GM18505 (cell line): ENCODE measurements around the gene PITPNM3.

Experiments
- ATAC-seq: cut with Tn5 transposase; IDR thresholded peaks from one replicate; pipeline ENCODE4 v1.9.1; 2021; ENCODE audit not compliant: unreplicated experiment
- POLR2A ChIP-seq: IDR thresholded peaks from 4 replicates; pipeline ENCODE4 v1.6.1; 2011; ENCODE audit warnings: borderline replicate concordance; ENCODE audit not compliant: insufficient read depth, insufficient read length; ENCODE audit errors: extremely low read depth

Gene PITPNM3

DNA sequence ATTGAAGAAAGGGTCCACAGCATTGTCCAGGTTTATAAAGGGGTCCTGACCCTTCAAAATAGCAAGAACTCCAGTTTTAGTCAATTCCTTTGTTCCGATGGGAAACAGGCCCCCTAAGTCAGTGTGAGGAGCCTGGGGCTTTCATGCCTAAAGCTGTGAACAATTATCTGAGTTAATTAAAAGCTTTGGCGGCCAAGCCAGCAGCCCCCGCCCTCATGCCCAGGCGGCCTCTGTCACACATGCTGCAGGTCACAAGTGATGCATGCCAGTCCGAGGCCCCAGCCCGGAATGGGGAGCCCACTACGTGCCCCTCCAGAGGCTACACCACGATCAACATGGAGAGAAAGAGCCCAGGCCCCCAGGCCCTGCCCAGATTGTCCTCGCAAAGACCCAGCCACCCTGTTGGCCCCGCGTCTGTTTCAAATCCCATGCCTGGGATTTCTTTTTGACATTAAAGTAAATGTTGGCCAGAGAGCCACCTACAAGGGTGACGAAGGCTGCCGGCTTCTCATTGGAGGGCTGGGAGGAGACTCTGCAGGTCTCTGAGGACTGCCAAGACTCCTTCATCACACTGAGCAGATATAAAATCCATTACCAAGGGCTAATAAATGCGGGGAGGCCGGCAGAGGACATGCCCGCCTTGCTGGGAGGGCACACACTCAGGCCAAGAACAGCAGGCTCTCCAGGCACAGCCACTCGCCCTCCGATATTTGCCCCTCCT is 14.5 kb upstream of the PITPNM3 start:
- TF ChIP-seq POLR2A, result no peak
- ATAC-seq, result no peak

DNA sequence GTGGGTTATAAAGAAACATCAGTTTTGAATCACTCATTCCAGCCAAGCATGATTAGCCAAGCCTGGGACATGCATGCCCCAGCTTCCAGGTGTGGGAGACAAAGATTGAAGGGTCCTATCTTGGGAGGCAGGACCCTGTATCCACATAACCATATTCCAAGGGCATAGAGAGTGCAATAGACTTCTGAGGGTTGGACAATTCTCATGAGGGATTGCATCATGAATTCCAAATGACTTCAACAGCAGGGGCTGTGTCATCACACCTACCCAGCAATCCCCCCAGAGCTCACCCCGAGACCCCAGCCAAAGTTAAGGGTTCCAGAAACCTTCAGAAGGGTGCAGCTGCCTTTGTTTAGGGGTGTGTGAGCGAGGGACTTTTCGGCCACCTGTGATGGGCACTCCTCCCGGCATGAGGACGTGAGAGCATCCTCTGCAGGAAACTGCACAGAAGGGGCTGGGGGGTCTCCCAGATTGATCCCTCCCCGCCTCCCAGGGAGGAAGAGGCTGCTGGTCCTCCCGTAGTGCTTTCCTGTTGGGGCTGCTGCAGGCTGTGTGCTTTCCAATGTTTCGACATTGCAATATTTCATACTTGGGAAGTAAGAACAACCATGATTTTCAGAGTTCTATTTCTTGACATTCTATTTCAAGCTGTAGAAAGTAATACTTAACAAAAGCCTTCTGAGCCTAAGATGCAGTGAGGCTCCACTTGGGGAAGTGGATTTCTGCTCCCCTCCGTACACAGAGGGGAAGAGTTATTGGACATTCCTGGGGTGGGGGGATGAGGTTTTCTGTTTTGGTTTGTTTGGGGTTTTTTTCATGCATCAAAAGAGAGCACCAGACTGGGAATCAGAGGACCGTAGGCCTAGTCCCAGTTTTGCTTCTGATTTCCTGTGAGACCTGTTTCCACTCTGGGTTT is 13.3 kb upstream of the PITPNM3 start:
- TF ChIP-seq POLR2A, result no peak
- ATAC-seq, result no peak

GRCh38 chr17:6568184-6568758 is 11.9 kb upstream of the PITPNM3 start:
- TF ChIP-seq POLR2A, result no peak
- ATAC-seq, result no peak

DNA sequence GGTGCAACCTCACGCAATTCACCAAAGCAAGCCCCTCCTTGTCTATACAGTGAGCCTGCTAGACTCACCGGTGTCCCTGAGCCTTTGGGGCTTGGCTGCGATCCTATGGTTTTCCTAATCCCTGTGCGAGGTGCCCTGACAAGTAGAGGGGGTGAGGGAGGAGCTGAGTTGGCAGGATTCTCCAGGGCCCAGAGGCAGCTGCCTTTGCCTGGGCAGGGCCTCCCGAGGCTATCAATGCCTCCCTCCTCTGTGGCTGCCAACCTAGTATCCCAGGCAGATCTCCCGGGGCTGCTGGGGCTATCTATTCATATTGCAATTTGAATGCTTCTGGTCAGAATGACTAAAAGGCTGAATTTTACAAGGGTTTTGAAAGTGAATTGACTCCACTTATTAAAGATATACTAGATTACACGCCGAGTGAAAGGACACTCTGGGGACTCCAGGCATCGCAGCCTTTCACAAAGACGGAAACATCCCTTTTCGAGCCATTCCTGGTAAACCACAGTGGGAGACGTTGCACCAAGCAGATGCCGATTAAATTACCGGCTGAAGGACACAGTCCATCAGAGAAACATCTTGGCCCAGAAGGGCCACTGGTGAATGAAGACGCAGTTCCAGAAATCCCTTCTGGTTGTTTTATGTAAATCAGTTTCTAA is 11.3 kb upstream of the PITPNM3 start:
- ATAC-seq, result no peak
- no peak for TF ChIP-seq POLR2A

- TF ChIP-seq POLR2A, result no peak
- ATAC-seq, result no peak
Measured at GRCh38 chr17:6561446-6561845, 5.1 kb upstream of the PITPNM3 start.

GRCh38 chr17:6560496-6560895 is 4.1 kb upstream of the PITPNM3 start:
- no peak for ATAC-seq
- TF ChIP-seq POLR2A, result no peak

DNA sequence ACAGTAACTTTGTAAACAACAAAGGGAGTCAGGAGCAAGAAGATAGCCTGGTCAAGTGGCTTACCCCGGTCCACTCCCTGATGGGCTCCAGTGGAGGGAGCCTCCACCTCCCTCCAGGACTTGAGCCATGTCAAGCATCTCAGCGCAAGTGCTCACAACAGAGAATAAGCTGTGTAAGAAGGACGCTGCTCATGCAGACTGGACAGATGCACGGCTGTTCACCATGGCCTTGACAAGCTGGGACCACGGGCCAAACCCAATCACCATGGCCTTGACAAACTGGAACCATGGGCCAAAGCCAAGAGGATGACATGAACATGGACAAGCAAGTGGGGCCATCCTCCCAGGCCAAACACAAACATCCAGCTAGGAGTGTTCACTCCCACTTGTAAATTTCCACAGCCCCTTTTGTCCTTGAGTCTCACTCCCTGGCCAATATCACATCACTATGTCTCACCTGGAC is 3.4 kb upstream of the PITPNM3 start:
- no peak for ATAC-seq
- no peak for TF ChIP-seq POLR2A

- ATAC-seq, result no peak
- no peak for TF ChIP-seq POLR2A
Measured at GRCh38 chr17:6558932-6559752, 2.8 kb upstream of the PITPNM3 start.

GRCh38 chr17:6558276-6558675 is 1.9 kb upstream of the PITPNM3 start:
- no peak for ATAC-seq
- no peak for TF ChIP-seq POLR2A

DNA sequence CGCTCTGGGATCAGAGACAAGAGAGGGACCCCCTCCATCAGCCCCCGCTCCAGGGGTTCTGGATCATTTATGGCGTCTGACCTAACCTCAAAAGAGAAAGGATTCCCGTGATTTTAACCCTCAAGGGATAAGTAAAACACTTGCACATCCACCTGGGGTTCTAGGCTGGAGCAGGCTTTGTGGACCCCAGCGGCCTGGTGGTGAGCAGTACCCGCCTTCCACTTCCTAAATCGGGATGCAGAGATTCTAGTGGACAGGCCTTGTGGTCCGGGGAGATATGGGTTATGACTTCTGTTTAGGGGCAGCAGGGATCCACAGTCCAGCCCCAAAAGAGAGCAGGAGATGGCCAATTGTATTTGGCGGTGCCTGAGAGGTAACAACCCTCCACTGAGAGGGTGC is 684 bp upstream of the PITPNM3 start:
- ATAC-seq, result no peak
- no peak for TF ChIP-seq POLR2A

- ATAC-seq, result no peak
- TF ChIP-seq POLR2A, result no peak
Measured at GRCh38 chr17:6555331-6556120, 829 bp downstream of the PITPNM3 start.
